HepG2 (cell line): ENCODE results near the gene ANP32B. TPM values are rescaled to one million over a fixed set of nuclear protein-coding genes. Genes with fewer than 3 reads are reported as not detected.

Experiments used
- BHLHE40 ChIP-seq: IDR thresholded peaks from 2 replicates; pipeline ENCODE4 v1.6.1; 2011; ENCODE audit warnings: low read length, improper control_type of control experiment
- BRCA1 ChIP-seq: sonication (generic); formaldehyde crosslinking; IDR thresholded peaks from 2 replicates; pipeline ENCODE4 v1.4.0; 2020; ENCODE audit warnings: missing genetic modification reagents
- CEBPB ChIP-seq: IDR thresholded peaks from 2 replicates; pipeline ENCODE4 v1.6.1; 2011; ENCODE audit warnings: low read depth, low read length, improper control_type of control experiment, borderline replicate concordance
- GATAD1 ChIP-seq: IDR thresholded peaks from 2 replicates; pipeline ENCODE4 v1.6.1; 2016; ENCODE audit warnings: missing genetic modification reagents, missing compliant biosample characterization
- HNRNPK ChIP-seq: fragments of 200-400 bp; formaldehyde crosslinking; IDR thresholded peaks from 2 replicates; pipeline ENCODE4 v1.6.1; 2018; ENCODE audit warnings: low read length, low read depth, moderate library complexity, mild to moderate bottlenecking; ENCODE audit not compliant: poor library complexity, severe bottlenecking
- IKZF4 ChIP-seq: sonication (generic); formaldehyde crosslinking; IDR thresholded peaks from 2 replicates; pipeline ENCODE4 v1.5.1; 2020; ENCODE audit warnings: borderline replicate concordance, mild to moderate bottlenecking, low read depth, missing genetic modification reagents; ENCODE audit errors: not compliant biosample characterization
- KAT2B ChIP-seq: fragments of 150-350 bp; IDR thresholded peaks from 2 replicates; pipeline ENCODE4 v1.6.1; 2014; ENCODE audit warnings: low read depth, low read length, borderline replicate concordance
- KDM5A ChIP-seq: fragments of 200-600 bp; sonication (generic); IDR thresholded peaks from 2 replicates; pipeline ENCODE4 v1.7.0; 2018; ENCODE audit warnings: antibody characterized with exemption, mild to moderate bottlenecking, low read length, borderline replicate concordance
- MIXL1 ChIP-seq: IDR thresholded peaks from 2 replicates; pipeline ENCODE4 v1.6.1; 2016
- PHF8 ChIP-seq: sonication (generic); formaldehyde crosslinking; IDR thresholded peaks from 2 replicates; pipeline ENCODE4 v1.5.0; 2020; ENCODE audit warnings: missing genetic modification reagents
- SAFB2 ChIP-seq: sonication (generic); formaldehyde crosslinking; IDR thresholded peaks from 2 replicates; pipeline ENCODE4 v1.5.1; 2020; ENCODE audit warnings: missing genetic modification reagents, low read depth, mild to moderate bottlenecking, borderline replicate concordance
- SP5 ChIP-seq: IDR thresholded peaks from 2 replicates; pipeline ENCODE4 v1.6.1; 2016; ENCODE audit warnings: low read depth, borderline replicate concordance
- XRCC5 ChIP-seq: fragments of 200-400 bp; formaldehyde crosslinking; optimal IDR thresholded peaks from 2 replicates; pipeline ENCODE3; 2017; ENCODE audit warnings: mild to moderate bottlenecking, low read length
- ZBTB42 ChIP-seq: sonication (generic); formaldehyde crosslinking; IDR thresholded peaks from 2 replicates; pipeline ENCODE4 v1.5.0; 2020; ENCODE audit warnings: mild to moderate bottlenecking, missing genetic modification reagents
- ZNF20 ChIP-seq: sonication (generic); formaldehyde crosslinking; IDR thresholded peaks from 2 replicates; pipeline ENCODE4 v1.4.0; 2020; ENCODE audit warnings: mild to moderate bottlenecking, moderate library complexity, missing genetic modification reagents
- ZNF737 ChIP-seq: sonication (generic); formaldehyde crosslinking; IDR thresholded peaks from 2 replicates; pipeline ENCODE4 v1.5.0; 2020; ENCODE audit warnings: missing genetic modification reagents, mild to moderate bottlenecking, borderline replicate concordance
- ZNF747 ChIP-seq: sonication (generic); formaldehyde crosslinking; IDR thresholded peaks from 2 replicates; pipeline ENCODE4 v1.8.1; 2023; ENCODE audit warnings: missing genetic modification reagents, mild to moderate bottlenecking, borderline replicate concordance
- ZNF773 ChIP-seq: sonication (generic); formaldehyde crosslinking; IDR thresholded peaks from 2 replicates; pipeline ENCODE4 v1.4.0; 2020; ENCODE audit warnings: missing genetic modification reagents, borderline replicate concordance
- polyA plus RNA-seq, 8 experiments: library from polyadenylated mRNA; depleted of rRNA in 3 of 8; stranded (reverse) in 7 of 8; unstranded in 1 of 8; fragments of >200 nt; fragmentation: Illumina TruSeq in 4 of 8; extraction: Trizol in 4 of 8; gene quantifications; 2 replicates each; pipeline versions ENCODE4 v1.2.1 to v1.2.3, GENCODE V29; 2011 to 2016; ENCODE audit warnings: low read depth in 4 of 8, missing spikeins in 1 of 8, mixed read lengths in 1 of 8; ENCODE audit not compliant: insufficient read depth in 1 of 8
- total RNA-seq, 5 experiments: library from RNA; depleted of rRNA; stranded (reverse); fragments of >200 nt; fragmentation: Illumina TruSeq; extraction: Trizol; gene quantifications; 2 replicates each; pipeline ENCODE4 v1.2.3, GENCODE V29; 2016; ENCODE audit warnings: low read depth in 1 of 5
- TF ChIP-seq, protein P1 (sequence below): sonication (generic); formaldehyde crosslinking; IDR thresholded peaks from 2 replicates; pipeline ENCODE4 v1.4.0; 2020; ENCODE audit warnings: missing genetic modification reagents
- TF ChIP-seq, protein P2 (sequence below): IDR thresholded peaks from 2 replicates; pipeline ENCODE4 v1.6.1; 2016; ENCODE audit warnings: missing compliant biosample characterization, missing genetic modification reagents, borderline replicate concordance
- TF ChIP-seq, protein P3 (sequence below): sonication (generic); formaldehyde crosslinking; IDR thresholded peaks from 2 replicates; pipeline ENCODE4 v1.4.0; 2020; ENCODE audit warnings: mild to moderate bottlenecking, missing genetic modification reagents
- TF ChIP-seq, protein P4 (sequence below): sonication (generic); formaldehyde crosslinking; IDR thresholded peaks from 2 replicates; pipeline ENCODE4 v1.9.0; 2022; ENCODE audit warnings: low read depth, missing genetic modification reagents
- TF ChIP-seq, protein P5 (sequence below), 2 experiments: fragments of 450-650 bp in 1 of 2; sonication (generic) in 1 of 2; formaldehyde crosslinking; IDR thresholded peaks; 2 replicates each; pipeline versions ENCODE4 v1.5.0 to v1.8.0; 2020 to 2022; ENCODE audit warnings: mild to moderate bottlenecking in 1 of 2, missing genetic modification reagents in 1 of 2

Gene ANP32B
- total and polyA plus RNA-seq, 2 of the 13 experiments (the other 11 are each of a cell fraction or from before 2014, with no cell fraction given), result 22.1 to 37.5 TPM

DNA sequence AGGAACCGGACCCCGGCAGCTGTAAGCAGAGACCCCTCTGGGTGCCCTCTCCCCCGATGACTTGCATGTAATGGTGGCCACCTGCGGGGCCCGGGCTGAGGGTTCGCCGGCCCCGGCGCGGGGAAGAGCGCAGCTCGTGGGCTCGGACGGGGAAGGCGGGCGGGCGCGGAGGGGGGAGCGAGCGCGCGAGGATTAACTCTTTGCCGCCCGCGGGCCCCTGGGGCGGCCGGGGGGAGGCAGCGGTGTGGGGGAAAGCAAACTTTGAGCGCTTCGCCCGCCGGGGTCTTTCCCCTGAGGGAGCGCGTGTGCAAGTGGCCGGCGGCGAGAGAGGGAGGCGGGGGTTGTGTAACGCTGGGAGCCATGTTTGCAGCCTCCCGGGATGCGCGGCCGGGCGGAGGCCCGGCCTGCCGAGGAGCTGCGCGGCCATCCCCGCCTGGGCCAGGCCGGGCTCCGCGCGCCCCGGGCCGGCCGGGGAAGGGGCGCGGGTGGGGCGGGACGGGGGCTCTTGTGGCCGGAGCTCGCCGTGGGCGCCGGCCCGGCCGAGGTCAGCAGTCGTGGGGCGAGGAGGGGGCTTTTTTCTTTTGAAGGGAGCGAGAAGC lies 547 bp downstream of the ANP32B start (continued):
- TF ChIP-seq HNRNPK, result peak; percentile 66
- TF ChIP-seq PHF8 (CRISPR knock-in tag), result peak; percentile 39
- no peak for TF ChIP-seq SP5 (CRISPR knock-in tag)
- peak; percentile 41; the same call in 1 of the 2 replicates for TF ChIP-seq ZBTB42 (CRISPR knock-in tag)
- no peak for TF ChIP-seq IKZF4 (CRISPR knock-in tag)
- TF ChIP-seq MIXL1 (CRISPR knock-in tag), result no peak
- TF ChIP-seq, protein P1, sequence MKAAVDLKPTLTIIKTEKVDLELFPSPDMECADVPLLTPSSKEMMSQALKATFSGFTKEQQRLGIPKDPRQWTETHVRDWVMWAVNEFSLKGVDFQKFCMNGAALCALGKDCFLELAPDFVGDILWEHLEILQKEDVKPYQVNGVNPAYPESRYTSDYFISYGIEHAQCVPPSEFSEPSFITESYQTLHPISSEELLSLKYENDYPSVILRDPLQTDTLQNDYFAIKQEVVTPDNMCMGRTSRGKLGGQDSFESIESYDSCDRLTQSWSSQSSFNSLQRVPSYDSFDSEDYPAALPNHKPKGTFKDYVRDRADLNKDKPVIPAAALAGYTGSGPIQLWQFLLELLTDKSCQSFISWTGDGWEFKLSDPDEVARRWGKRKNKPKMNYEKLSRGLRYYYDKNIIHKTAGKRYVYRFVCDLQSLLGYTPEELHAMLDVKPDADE (CRISPR knock-in tag), result no peak
- no peak for TF ChIP-seq ZNF20 (CRISPR knock-in tag)
- TF ChIP-seq KDM5A, result peak; percentile 46; the same call in 1 of the 2 replicates
- peak; percentile 58; the same call in 1 of the 2 replicates for TF ChIP-seq CEBPB
- TF ChIP-seq ZNF737 (CRISPR knock-in tag), result no peak
- TF ChIP-seq, protein P2, sequence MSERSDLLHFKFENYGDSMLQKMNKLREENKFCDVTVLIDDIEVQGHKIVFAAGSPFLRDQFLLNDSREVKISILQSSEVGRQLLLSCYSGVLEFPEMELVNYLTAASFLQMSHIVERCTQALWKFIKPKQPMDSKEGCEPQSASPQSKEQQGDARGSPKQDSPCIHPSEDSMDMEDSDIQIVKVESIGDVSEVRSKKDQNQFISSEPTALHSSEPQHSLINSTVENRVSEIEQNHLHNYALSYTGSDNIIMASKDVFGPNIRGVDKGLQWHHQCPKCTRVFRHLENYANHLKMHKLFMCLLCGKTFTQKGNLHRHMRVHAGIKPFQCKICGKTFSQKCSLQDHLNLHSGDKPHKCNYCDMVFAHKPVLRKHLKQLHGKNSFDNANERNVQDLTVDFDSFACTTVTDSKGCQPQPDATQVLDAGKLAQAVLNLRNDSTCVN (CRISPR knock-in tag), result no peak
- no peak for TF ChIP-seq SAFB2 (CRISPR knock-in tag)
- no peak for TF ChIP-seq XRCC5
- 0 out of 2 replicates have a peak, but pooled peaks have one; percentile 1 for TF ChIP-seq GATAD1 (CRISPR knock-in tag)
- TF ChIP-seq ZNF773 (CRISPR knock-in tag), result no peak
- TF ChIP-seq BRCA1, result no peak
- no peak for TF ChIP-seq KAT2B
- TF ChIP-seq, protein P3, sequence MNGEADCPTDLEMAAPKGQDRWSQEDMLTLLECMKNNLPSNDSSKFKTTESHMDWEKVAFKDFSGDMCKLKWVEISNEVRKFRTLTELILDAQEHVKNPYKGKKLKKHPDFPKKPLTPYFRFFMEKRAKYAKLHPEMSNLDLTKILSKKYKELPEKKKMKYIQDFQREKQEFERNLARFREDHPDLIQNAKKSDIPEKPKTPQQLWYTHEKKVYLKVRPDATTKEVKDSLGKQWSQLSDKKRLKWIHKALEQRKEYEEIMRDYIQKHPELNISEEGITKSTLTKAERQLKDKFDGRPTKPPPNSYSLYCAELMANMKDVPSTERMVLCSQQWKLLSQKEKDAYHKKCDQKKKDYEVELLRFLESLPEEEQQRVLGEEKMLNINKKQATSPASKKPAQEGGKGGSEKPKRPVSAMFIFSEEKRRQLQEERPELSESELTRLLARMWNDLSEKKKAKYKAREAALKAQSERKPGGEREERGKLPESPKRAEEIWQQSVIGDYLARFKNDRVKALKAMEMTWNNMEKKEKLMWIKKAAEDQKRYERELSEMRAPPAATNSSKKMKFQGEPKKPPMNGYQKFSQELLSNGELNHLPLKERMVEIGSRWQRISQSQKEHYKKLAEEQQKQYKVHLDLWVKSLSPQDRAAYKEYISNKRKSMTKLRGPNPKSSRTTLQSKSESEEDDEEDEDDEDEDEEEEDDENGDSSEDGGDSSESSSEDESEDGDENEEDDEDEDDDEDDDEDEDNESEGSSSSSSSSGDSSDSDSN (CRISPR knock-in tag), result peak; percentile 55; the same call in 1 of the 2 replicates
- no peak for TF ChIP-seq ZNF747 (CRISPR knock-in tag)
- TF ChIP-seq BHLHE40, result no peak
- TF ChIP-seq, protein P4, sequence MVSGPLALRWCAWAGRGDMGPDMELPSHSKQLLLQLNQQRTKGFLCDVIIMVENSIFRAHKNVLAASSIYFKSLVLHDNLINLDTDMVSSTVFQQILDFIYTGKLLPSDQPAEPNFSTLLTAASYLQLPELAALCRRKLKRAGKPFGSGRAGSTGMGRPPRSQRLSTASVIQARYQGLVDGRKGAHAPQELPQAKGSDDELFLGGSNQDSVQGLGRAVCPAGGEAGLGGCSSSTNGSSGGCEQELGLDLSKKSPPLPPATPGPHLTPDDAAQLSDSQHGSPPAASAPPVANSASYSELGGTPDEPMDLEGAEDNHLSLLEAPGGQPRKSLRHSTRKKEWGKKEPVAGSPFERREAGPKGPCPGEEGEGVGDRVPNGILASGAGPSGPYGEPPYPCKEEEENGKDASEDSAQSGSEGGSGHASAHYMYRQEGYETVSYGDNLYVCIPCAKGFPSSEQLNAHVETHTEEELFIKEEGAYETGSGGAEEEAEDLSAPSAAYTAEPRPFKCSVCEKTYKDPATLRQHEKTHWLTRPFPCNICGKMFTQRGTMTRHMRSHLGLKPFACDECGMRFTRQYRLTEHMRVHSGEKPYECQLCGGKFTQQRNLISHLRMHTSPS, result no peak
- TF ChIP-seq, protein P5, sequence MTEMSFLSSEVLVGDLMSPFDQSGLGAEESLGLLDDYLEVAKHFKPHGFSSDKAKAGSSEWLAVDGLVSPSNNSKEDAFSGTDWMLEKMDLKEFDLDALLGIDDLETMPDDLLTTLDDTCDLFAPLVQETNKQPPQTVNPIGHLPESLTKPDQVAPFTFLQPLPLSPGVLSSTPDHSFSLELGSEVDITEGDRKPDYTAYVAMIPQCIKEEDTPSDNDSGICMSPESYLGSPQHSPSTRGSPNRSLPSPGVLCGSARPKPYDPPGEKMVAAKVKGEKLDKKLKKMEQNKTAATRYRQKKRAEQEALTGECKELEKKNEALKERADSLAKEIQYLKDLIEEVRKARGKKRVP (CRISPR knock-in tag; IDR thresholded peaks at IDR 0.05), result 0 out of 4 replicates have a peak, but pooled peaks of 1 of the 2 experiments have one; percentile 30
